Measurements from ENCODE around the gene INHBE. TPM values are rescaled to one million over a fixed set of nuclear protein-coding genes. Genes with fewer than 3 reads are reported as not detected.
"Not testable (repeated sequence)": the region's sequence is repeated elsewhere in the genome, so short reads cannot be mapped to it uniquely, and the experiment has no call there.

INHBE gene
- polyA plus RNA-seq, 1 donor = 0.90 TPM

- no peak for DNase-seq
Measured at GRCh38 chr12:57498132-57498502, 43.0 kb downstream of the INHBE start.

GRCh38 chr12:57498571-57498970 lies 43.5 kb downstream of the INHBE start:
- DNase-seq = no peak

GRCh38 chr12:57500213-57500612 lies 45.1 kb downstream of the INHBE start:
- no peak for DNase-seq

- DNase-seq = not testable (repeated sequence)
Measured at GRCh38 chr12:57502311-57502969, 47.3 kb downstream of the INHBE start.

- not testable (repeated sequence) for DNase-seq
Measured at GRCh38 chr12:57506541-57506940, 51.4 kb downstream of the INHBE start.

Other genes with a start within 250 kb of the INHBE start
- gene NXPH4, start 238.5 kb upstream of the INHBE start, polyA plus RNA-seq (ENCODE audit: insufficient read length) = 2.7 TPM
- 65.1 TPM for gene SHMT2, start 225.6 kb upstream of the INHBE start, polyA plus RNA-seq (ENCODE audit: insufficient read length)
- gene STAC3, start 204.1 kb upstream of the INHBE start, polyA plus RNA-seq (ENCODE audit: insufficient read length) = 476 TPM
- gene R3HDM2, start 24.3 kb upstream of the INHBE start, polyA plus RNA-seq (ENCODE audit: insufficient read length) = 49.4 TPM
- gene INHBC, start 20.5 kb upstream of the INHBE start, polyA plus RNA-seq (ENCODE audit: insufficient read length) = not detected
- 8.2 TPM for gene GLI1, start 4.5 kb downstream of the INHBE start, polyA plus RNA-seq (ENCODE audit: insufficient read length)
- gene ARHGAP9, start 24.6 kb downstream of the INHBE start, polyA plus RNA-seq (ENCODE audit: insufficient read length) = 8.3 TPM
- 98.7 TPM for gene MARS1, start 32.8 kb downstream of the INHBE start, polyA plus RNA-seq (ENCODE audit: insufficient read length)
- 9.2 TPM for gene DDIT3, start 65.2 kb downstream of the INHBE start, polyA plus RNA-seq (ENCODE audit: insufficient read length)
- gene MBD6, start 67.5 kb downstream of the INHBE start, polyA plus RNA-seq (ENCODE audit: insufficient read length) = 46.2 TPM
- 157 TPM for gene DCTN2, start 91.9 kb downstream of the INHBE start, polyA plus RNA-seq (ENCODE audit: insufficient read length)
- not detected for gene KIF5A, start 94.7 kb downstream of the INHBE start, polyA plus RNA-seq (ENCODE audit: insufficient read length)
- 12.1 TPM for gene PIP4K2C, start 135.9 kb downstream of the INHBE start, polyA plus RNA-seq (ENCODE audit: insufficient read length)
- 21.8 TPM for gene DTX3, start 149.5 kb downstream of the INHBE start, polyA plus RNA-seq (ENCODE audit: insufficient read length)
- 31.7 TPM for gene ARHGEF25, start 156.1 kb downstream of the INHBE start, polyA plus RNA-seq (ENCODE audit: insufficient read length)
- 1.9 TPM for gene B4GALNT1, start 177.9 kb downstream of the INHBE start, polyA plus RNA-seq (ENCODE audit: insufficient read length)
- gene OS9, start 238.8 kb downstream of the INHBE start, polyA plus RNA-seq (ENCODE audit: insufficient read length) = 118 TPM